Stomach (tissue), 9 donors: ENCODE data around the gene SMIM3. TPM values are rescaled to one million over a fixed set of nuclear protein-coding genes. Genes with fewer than 3 reads are reported as not detected.
"Not testable (repeated sequence)": the region's sequence is repeated elsewhere in the genome, so short reads cannot be mapped to it uniquely, and the experiment has no call there.

ENCODE experiments used
- DNase-seq, 2 donors: peaks; one replicate each; pipeline versions ENCODE4 v3.0.0 to v3.0.0-alpha.2; 2013 to 2019
- H3K27ac ChIP-seq, 5 donors: fragments of 200-600 bp in 4 of 5; sonication (generic) in 4 of 5; one replicate each; pipeline ENCODE4 v1.5.1; 2013 to 2019; ENCODE audit warnings: mild to moderate bottlenecking in 1 of 5, moderate library complexity in 1 of 5
- H3K27me3 ChIP-seq, 3 donors: fragments of 200-600 bp; sonication (generic); one replicate each; pipeline ENCODE4 v1.5.1; 2017 to 2019; ENCODE audit warnings: mixed run types in 1 of 3
- H3K36me3 ChIP-seq, 4 donors: fragments of 200-600 bp; sonication (generic); 1 replicate in 3 of 4; 2 replicates in 1 of 4; pipeline ENCODE4 v1.5.1; 2016 to 2019
- H3K4me1 ChIP-seq, 4 donors: fragments of 200-600 bp; sonication (generic); one replicate each; pipeline ENCODE4 v1.5.1; 2016 to 2019
- H3K4me3 ChIP-seq, 4 donors: fragments of 200-600 bp; sonication (generic) in 3 of 4; one replicate each; pipeline ENCODE4 v1.5.1; 2016 to 2019; ENCODE audit warnings: mild to moderate bottlenecking in 1 of 4
- H3K9me3 ChIP-seq, 4 donors: fragments of 200-600 bp; sonication (generic); one replicate each; pipeline ENCODE4 v1.5.1; 2016 to 2019
- CTCF ChIP-seq, 7 experiments: fragments of 450-650 bp in 4 of 7; fragments of 200-600 bp in 3 of 7; sonication (generic) in 3 of 7; IDR thresholded peaks; one replicate each; pipeline ENCODE4 v1.5.1; 2016 to 2019; ENCODE audit warnings: antibody characterized with exemption in 7 of 7, control low read depth in 2 of 7, mild to moderate bottlenecking in 1 of 7
- EP300 ChIP-seq: sonication (generic); formaldehyde crosslinking; IDR thresholded peaks from one replicate; pipeline ENCODE4 v1.6.1; 2017; ENCODE audit warnings: antibody characterized with exemption
- POLR2A ChIP-seq, 4 donors: fragments of 450-650 bp; IDR thresholded peaks; one replicate each; pipeline ENCODE4 v1.6.1; 2016; ENCODE audit warnings: antibody characterized with exemption in 4 of 4, control low read depth in 2 of 4, mild to moderate bottlenecking in 1 of 4, moderate library complexity in 1 of 4
- POLR2AphosphoS5 ChIP-seq, 3 donors: sonication (generic); formaldehyde crosslinking; IDR thresholded peaks; one replicate each; pipeline ENCODE4 v1.6.1; 2016; ENCODE audit warnings: antibody characterized with exemption in 3 of 3
- WGBS, 5 donors: extraction: QIAGEN DNeasy Blood & Tissue Kit in 3 of 5; methylation state at CpG; one replicate each; pipeline versions ENCODE4 v1.1.5 to v1.1.7; 2013 to 2018; 5-methylcytosine and 5-hydroxymethylcytosine counted together
- intact Hi-C: fragments of 100-400 bp; cut with DNase I; formaldehyde crosslinking; loops from one replicate; pipeline ENCODE4 v1.15.1; 2023; ENCODE audit warnings: low total_unique reads
- polyA plus RNA-seq, 3 donors: library from polyadenylated mRNA; stranded (reverse); fragments of 200-250 nt; gene quantifications; one replicate each; pipeline ENCODE4 v1.2.3, GENCODE V29; 2013
- total RNA-seq, 5 donors: library from RNA; depleted of rRNA; stranded (reverse); fragments of >200 nt; gene quantifications; one replicate each; pipeline versions ENCODE4 v1.1.0 to v1.2.3, GENCODE V29; 2014 to 2016
- donor health status: healthy with polysubstance abuse.
- donor health status: Bipolar disorder and iron deficiency.
- donor health status: healthy.

Gene SMIM3
- total and polyA plus RNA-seq, 8 donors: 9.9 to 63.8 (median 32.0) TPM

- peaks cover 27 to 74% (median 55%) of the 10 kb centered on the region in 4 donors for H3K36me3 ChIP-seq
- no peak overlapping the region for H3K4me3 ChIP-seq
- no peaks in the 10 kb centered on the region for H3K27me3 ChIP-seq
- peak in 1 of 3 donors; percentile 4 for TF ChIP-seq POLR2AphosphoS5 (IDR thresholded peaks at IDR 0.05)
- TF ChIP-seq CTCF (IDR thresholded peaks at IDR 0.05): no peak
- WGBS, 5 donors: 86 to 94% (median 87%) methylated on average over 7 of the region's 7 CpGs
- peak; percentile 35 to 49 for DNase-seq
- peaks cover 0 to 33% (median 3%) of the 10 kb centered on the region in 4 donors for H3K4me1 ChIP-seq
- intact Hi-C loops: no loop called here
- H3K27ac ChIP-seq: peak overlapping the region in 3 of 5 donors; percentile 11 to 64 (median 58)
- H3K9me3 ChIP-seq: no peaks in the 10 kb centered on the region
Measured at GRCh38 chr5:150734579-150735384, 43.8 kb upstream of the SMIM3 start.

- Histone ChIP-seq H3K4me1 (peaks cover 0 to 48% (median 9%) of the 10 kb centered on the region in 4 donors), H3K27ac (no peak overlapping the region), H3K36me3 (peaks cover 0 to 57% (median 43%) of the 10 kb centered on the region in 4 donors), H3K27me3 (no peaks in the 10 kb centered on the region), H3K4me3 (no peak overlapping the region), H3K9me3 (no peaks in the 10 kb centered on the region)
- intact Hi-C loops: no loop called here
- 88 to 97% (median 90%) methylated on average over 7 of the region's 7 CpGs for WGBS, 5 donors
- TF ChIP-seq CTCF (IDR thresholded peaks at IDR 0.05): no peak
- no peak for TF ChIP-seq EP300
- no peak for TF ChIP-seq POLR2AphosphoS5 (IDR thresholded peaks at IDR 0.05)
- no peak for TF ChIP-seq POLR2A (IDR thresholded peaks at IDR 0.05)
- no peak for DNase-seq
Measured at GRCh38 chr5:150738862-150739261, 39.7 kb upstream of the SMIM3 start.

GRCh38 chr5:150740992-150741391, 37.6 kb upstream of the SMIM3 start:
- intact Hi-C loops: no loop called here
- H3K36me3 ChIP-seq: peaks cover 0 to 38% (median 34%) of the 10 kb centered on the region in 4 donors
- peaks cover 0 to 40% (median 9%) of the 10 kb centered on the region in 4 donors for H3K4me1 ChIP-seq
- H3K4me3 ChIP-seq: no peak overlapping the region
- no peak for TF ChIP-seq POLR2A (IDR thresholded peaks at IDR 0.05)
- TF ChIP-seq CTCF (IDR thresholded peaks at IDR 0.05): no peak
- TF ChIP-seq EP300: no peak
- no peak for TF ChIP-seq POLR2AphosphoS5 (IDR thresholded peaks at IDR 0.05)
- H3K27ac ChIP-seq: no peak overlapping the region
- DNase-seq: no peak
- no peaks in the 10 kb centered on the region for H3K27me3 ChIP-seq
- H3K9me3 ChIP-seq: no peaks in the 10 kb centered on the region

- H3K27me3 ChIP-seq, H3K9me3 ChIP-seq, H3K4me3 ChIP-seq, DNase-seq, intact Hi-C loops, H3K27ac ChIP-seq: not testable (repeated sequence)
- 87 to 94% (median 92%) methylated on average over 18 of the region's 18 CpGs for WGBS, 5 donors
- Histone ChIP-seq H3K4me1 (peaks cover 0 to 34% (median 9%) of the 10 kb centered on the region in 4 donors), H3K36me3 (peaks cover 0 to 33% (median 31%) of the 10 kb centered on the region in 4 donors)
Measured at GRCh38 chr5:150742455-150743141, 36.0 kb upstream of the SMIM3 start.

GRCh38 chr5:150743142-150743488, 35.4 kb upstream of the SMIM3 start:
- H3K27ac ChIP-seq: not testable (repeated sequence)

More at GRCh38 chr5:150743142-150743488, 35.4 kb upstream of the SMIM3 start:
- peaks cover 0 to 29% (median 7%) of the 10 kb centered on the region in 4 donors for H3K4me1 ChIP-seq
- WGBS, 5 donors: 88 to 97% (median 94%) methylated on average over 6 to 9 of the region's 9 CpGs
- DNase-seq: peak in 1 of 2 donors; percentile 31
- H3K36me3 ChIP-seq: peaks cover 0 to 33% (median 31%) of the 10 kb centered on the region in 4 donors
- H3K4me3 ChIP-seq, H3K9me3 ChIP-seq, intact Hi-C loops, H3K27me3 ChIP-seq: not testable (repeated sequence)
